ENCODE data around the gene RXFP2. TPM values are rescaled to one million over a fixed set of nuclear protein-coding genes. Genes with fewer than 3 reads are reported as not detected.

RXFP2 gene
- total RNA-seq, 1 experiment from 2014 or later: not detected

DNA sequence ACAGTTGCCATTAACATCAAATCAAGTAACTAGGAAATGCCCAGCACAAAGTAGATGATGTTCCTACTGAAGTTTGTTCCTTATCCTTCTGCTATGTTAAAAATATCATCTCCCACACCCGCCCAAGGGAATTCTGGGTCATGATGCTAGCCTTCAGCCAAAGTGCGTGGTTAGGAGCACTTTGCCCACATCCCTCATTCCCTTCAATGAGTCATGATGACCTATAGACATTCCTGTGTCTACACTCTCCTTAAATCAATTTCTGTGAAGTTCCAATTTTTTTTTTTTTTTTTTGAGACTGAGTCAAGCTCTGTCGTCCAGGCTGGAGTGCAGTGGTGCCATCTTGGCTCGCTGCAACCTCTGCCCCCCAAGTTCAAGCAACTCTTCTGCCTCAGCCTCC is 17.0 kb downstream of the RXFP2 start:
- Mint-ChIP-seq H3K9me3 (ENCODE audit: unreplicated experiment) (no peaks in the 10 kb centered on the region), H3K4me1 (ENCODE audit: low read depth, unreplicated experiment) (no peaks in the 10 kb centered on the region), H3K27me3 (ENCODE audit: insufficient read depth, unreplicated experiment) (peaks cover 13% of the 10 kb centered on the region), H3K36me3 (ENCODE audit: insufficient read depth, unreplicated experiment) (no peaks in the 10 kb centered on the region), H3K27ac (ENCODE audit: unreplicated experiment) (no peak overlapping the region), H3K4me3 (ENCODE audit: unreplicated experiment) (no peak overlapping the region)
- TF ChIP-seq, protein P1, sequence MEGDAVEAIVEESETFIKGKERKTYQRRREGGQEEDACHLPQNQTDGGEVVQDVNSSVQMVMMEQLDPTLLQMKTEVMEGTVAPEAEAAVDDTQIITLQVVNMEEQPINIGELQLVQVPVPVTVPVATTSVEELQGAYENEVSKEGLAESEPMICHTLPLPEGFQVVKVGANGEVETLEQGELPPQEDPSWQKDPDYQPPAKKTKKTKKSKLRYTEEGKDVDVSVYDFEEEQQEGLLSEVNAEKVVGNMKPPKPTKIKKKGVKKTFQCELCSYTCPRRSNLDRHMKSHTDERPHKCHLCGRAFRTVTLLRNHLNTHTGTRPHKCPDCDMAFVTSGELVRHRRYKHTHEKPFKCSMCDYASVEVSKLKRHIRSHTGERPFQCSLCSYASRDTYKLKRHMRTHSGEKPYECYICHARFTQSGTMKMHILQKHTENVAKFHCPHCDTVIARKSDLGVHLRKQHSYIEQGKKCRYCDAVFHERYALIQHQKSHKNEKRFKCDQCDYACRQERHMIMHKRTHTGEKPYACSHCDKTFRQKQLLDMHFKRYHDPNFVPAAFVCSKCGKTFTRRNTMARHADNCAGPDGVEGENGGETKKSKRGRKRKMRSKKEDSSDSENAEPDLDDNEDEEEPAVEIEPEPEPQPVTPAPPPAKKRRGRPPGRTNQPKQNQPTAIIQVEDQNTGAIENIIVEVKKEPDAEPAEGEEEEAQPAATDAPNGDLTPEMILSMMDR (IDR thresholded peaks at IDR 0.05; ENCODE audit: insufficient read depth in 1 of 2, low read depth in 1 of 2, low read length in 1 of 2, severe bottlenecking in 1 of 2, unreplicated experiment in 1 of 2): no peak
- no peak overlapping the region for H3K4me3 ChIP-seq (ENCODE audit: low read depth, low read length)
- no peaks in the 10 kb centered on the region for H3K4me1 ChIP-seq
- no peaks in the 10 kb centered on the region for H3K9me3 ChIP-seq
- H3K36me3 ChIP-seq (ENCODE audit: control insufficient read depth, insufficient read depth, low read length): no peaks in the 10 kb centered on the region
- ChIA-PET POLR2A (no interaction called here), CTCF (no interaction called here)
- no TSS peak for BruUV-seq (replicated peaks)
- H3K27me3 ChIP-seq (replicated peaks; ENCODE audit: control insufficient read depth, insufficient read depth, low read length): no peaks in the 10 kb centered on the region; the same call in 1 of the 2 replicates
- no peak for DNase-seq
- intact Hi-C loops (cut with micrococcal nuclease; ENCODE audit: unreplicated experiment): no loop called here

DNA sequence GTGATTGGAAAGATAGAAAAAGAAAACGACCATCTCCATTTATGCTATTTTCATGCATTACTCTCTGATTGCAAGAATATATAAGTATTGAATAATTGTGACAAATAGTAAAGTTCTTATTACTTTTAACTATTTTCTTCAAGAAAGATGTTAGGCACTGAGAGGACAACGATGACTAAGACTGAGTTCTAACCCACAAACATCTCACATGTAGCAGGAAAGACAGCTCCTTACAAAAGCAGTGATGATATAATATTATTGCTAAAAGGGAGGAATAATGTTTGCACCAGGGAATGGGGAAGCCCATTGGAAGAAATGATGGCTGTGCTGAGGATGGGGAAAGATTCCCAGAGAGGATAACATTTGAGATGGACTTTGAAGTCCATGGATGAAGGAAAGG is 22.6 kb downstream of the RXFP2 start:
- POLR2A ChIA-PET: no interaction called here
- H3K4me3 ChIP-seq (ENCODE audit: low read depth, low read length): no peak overlapping the region
- H3K36me3 ChIP-seq (ENCODE audit: control insufficient read depth, insufficient read depth, low read length): no peaks in the 10 kb centered on the region
- no peak for DNase-seq
- H3K36me3 Mint-ChIP-seq (ENCODE audit: insufficient read depth, unreplicated experiment): no peaks in the 10 kb centered on the region
- H3K9me3 Mint-ChIP-seq (ENCODE audit: unreplicated experiment): no peaks in the 10 kb centered on the region
- intact Hi-C loops (cut with micrococcal nuclease; ENCODE audit: unreplicated experiment): no loop called here
- no peaks in the 10 kb centered on the region for H3K9me3 ChIP-seq
- TF ChIP-seq, protein P1 (IDR thresholded peaks at IDR 0.05; ENCODE audit: insufficient read depth in 1 of 2, low read depth in 1 of 2, low read length in 1 of 2, severe bottlenecking in 1 of 2, unreplicated experiment in 1 of 2): no peak
- no peaks in the 10 kb centered on the region for H3K4me1 Mint-ChIP-seq (ENCODE audit: low read depth, unreplicated experiment)
- CTCF ChIA-PET: no interaction called here
- H3K27ac Mint-ChIP-seq (ENCODE audit: unreplicated experiment): no peak overlapping the region
- no peak overlapping the region for H3K4me3 Mint-ChIP-seq (ENCODE audit: unreplicated experiment)
- H3K27me3 Mint-ChIP-seq (ENCODE audit: insufficient read depth, unreplicated experiment): peaks cover 15% of the 10 kb centered on the region
- BruUV-seq (replicated peaks): no TSS peak
- H3K4me1 ChIP-seq: no peaks in the 10 kb centered on the region
- H3K27me3 ChIP-seq (replicated peaks; ENCODE audit: control insufficient read depth, insufficient read depth, low read length): no peaks in the 10 kb centered on the region

DNA sequence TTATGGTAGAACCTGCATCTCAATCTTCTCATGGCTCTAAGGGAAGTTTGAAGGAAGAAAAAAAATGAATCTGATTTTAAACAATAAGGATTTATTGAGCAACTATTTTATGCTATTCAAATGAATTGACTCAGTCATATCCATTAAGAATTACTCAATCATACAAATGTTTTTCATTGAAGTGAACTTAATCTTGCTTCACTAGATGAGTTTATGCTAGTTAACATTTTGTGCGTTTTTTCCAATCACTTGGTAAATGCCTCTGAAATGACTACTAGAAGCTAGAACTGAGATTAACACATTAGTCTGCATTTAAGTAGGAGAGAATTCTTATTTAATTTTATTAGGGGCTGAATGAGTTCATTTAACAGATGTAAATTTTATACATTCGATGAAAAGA is 25.2 kb downstream of the RXFP2 start:
- CTCF ChIA-PET: no interaction called here
- H3K4me1 ChIP-seq: no peaks in the 10 kb centered on the region
- peaks cover 10% of the 10 kb centered on the region for H3K27me3 Mint-ChIP-seq (ENCODE audit: insufficient read depth, unreplicated experiment)
- no peaks in the 10 kb centered on the region for H3K9me3 ChIP-seq
- no peaks in the 10 kb centered on the region for H3K4me1 Mint-ChIP-seq (ENCODE audit: low read depth, unreplicated experiment)
- DNase-seq: no peak
- intact Hi-C loops (cut with micrococcal nuclease; ENCODE audit: unreplicated experiment): no loop called here
- H3K4me3 Mint-ChIP-seq (ENCODE audit: unreplicated experiment): no peak overlapping the region
- no peaks in the 10 kb centered on the region for H3K36me3 Mint-ChIP-seq (ENCODE audit: insufficient read depth, unreplicated experiment)
- H3K27ac Mint-ChIP-seq (ENCODE audit: unreplicated experiment): no peak overlapping the region
- TF ChIP-seq, protein P1 (IDR thresholded peaks at IDR 0.05; ENCODE audit: insufficient read depth in 1 of 2, low read depth in 1 of 2, low read length in 1 of 2, severe bottlenecking in 1 of 2, unreplicated experiment in 1 of 2): no peak
- H3K27me3 ChIP-seq (replicated peaks; ENCODE audit: control insufficient read depth, insufficient read depth, low read length): no peaks in the 10 kb centered on the region
- H3K4me3 ChIP-seq (ENCODE audit: low read depth, low read length): no peak overlapping the region
- no peaks in the 10 kb centered on the region for H3K36me3 ChIP-seq (ENCODE audit: control insufficient read depth, insufficient read depth, low read length)
- BruUV-seq (replicated peaks): no TSS peak
- no peaks in the 10 kb centered on the region for H3K9me3 Mint-ChIP-seq (ENCODE audit: unreplicated experiment)
- POLR2A ChIA-PET: no interaction called here

Measured in Caco-2 (cell line).